NT2/D1 (cell line): ENCODE data around the gene LRRC58.

Experiments used
- SUZ12 ChIP-seq: IDR thresholded peaks from 2 replicates; pipeline ENCODE4 v1.6.1; 2011; ENCODE audit not compliant: insufficient read length, insufficient read depth; ENCODE audit errors: extremely low read depth
- YY1 ChIP-seq: IDR thresholded peaks from 2 replicates; pipeline ENCODE4 v1.6.1; 2011; ENCODE audit not compliant: insufficient read length, insufficient read depth
- ZNF274 ChIP-seq: IDR thresholded peaks from 2 replicates; pipeline ENCODE4 v1.6.1; 2011; ENCODE audit warnings: mild to moderate bottlenecking, low read depth, low read length

DNA sequence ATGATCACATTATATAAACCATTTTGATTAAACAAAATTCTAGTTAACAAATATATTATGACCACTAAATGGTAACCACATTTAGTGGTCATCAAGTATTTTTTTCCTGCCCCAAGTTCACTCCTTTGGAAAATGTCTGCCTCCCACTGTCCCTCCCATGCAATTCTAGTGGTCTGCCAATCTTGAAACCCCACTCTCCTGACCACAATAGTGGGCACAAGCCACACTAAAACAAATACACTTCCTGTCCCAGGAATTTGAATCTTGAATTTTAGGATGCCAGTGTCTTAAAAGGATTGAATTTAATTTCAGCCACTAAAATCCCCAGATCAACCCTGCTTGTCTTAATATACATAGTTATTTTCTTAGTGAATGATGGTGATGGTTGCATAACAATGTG, 50.2 kb downstream of the LRRC58 start:
- TF ChIP-seq SUZ12 (no peak), ZNF274 (no peak), YY1 (no peak)
